CD4-positive, alpha-beta T cell treated with Interleukin-12 subunit alpha and Interleukin-12 subunit beta, for 1 hour (primary cell): ENCODE results near the gene P3H2.

Experiments
- DNase-seq: peaks from one replicate; pipeline ENCODE4 v3.0.0-alpha.2; 2020

P3H2 gene

GRCh38 chr3:190013943-190014924 is 106.5 kb downstream of the P3H2 start:
- no peak for DNase-seq

- no peak for DNase-seq
These were observed 107.9 kb downstream of the P3H2 start for GRCh38 chr3:190012784-190013183.

- DNase-seq = no peak
These were observed 108.3 kb downstream of the P3H2 start for GRCh38 chr3:190012314-190012782.

- no peak for DNase-seq
These were observed 110.2 kb downstream of the P3H2 start for GRCh38 chr3:190010486-190010885.

- no peak for DNase-seq
These were observed 111.1 kb downstream of the P3H2 start for GRCh38 chr3:190009614-190010013.

GRCh38 chr3:190008432-190008831 is 112.3 kb downstream of the P3H2 start:
- no peak for DNase-seq

- DNase-seq = no peak
These were observed 115.2 kb downstream of the P3H2 start for GRCh38 chr3:190005343-190006113.

- DNase-seq = no peak
These were observed 116.0 kb downstream of the P3H2 start for GRCh38 chr3:190004656-190005055.

GRCh38 chr3:190003681-190004123 is 117.0 kb downstream of the P3H2 start:
- no peak for DNase-seq

GRCh38 chr3:190003068-190003467 is 117.6 kb downstream of the P3H2 start:
- DNase-seq = no peak

- DNase-seq = no peak
These were observed 119.3 kb downstream of the P3H2 start for GRCh38 chr3:190001426-190001825.

GRCh38 chr3:190000861-190001196 is 119.9 kb downstream of the P3H2 start:
- no peak for DNase-seq

- no peak for DNase-seq
These were observed 120.4 kb downstream of the P3H2 start for GRCh38 chr3:190000187-190000860.

GRCh38 chr3:189999718-190000117 is 121.0 kb downstream of the P3H2 start:
- no peak for DNase-seq

- DNase-seq = no peak
These were observed 125.6 kb downstream of the P3H2 start for GRCh38 chr3:189995129-189995528.

- DNase-seq = no peak
These were observed 129.9 kb downstream of the P3H2 start for GRCh38 chr3:189990826-189991225.

GRCh38 chr3:189988854-189989253 is 131.8 kb downstream of the P3H2 start:
- DNase-seq = no peak

GRCh38 chr3:189988322-189988721 is 132.4 kb downstream of the P3H2 start:
- DNase-seq = no peak

GRCh38 chr3:189985948-189986347 is 134.7 kb downstream of the P3H2 start:
- DNase-seq = no peak

GRCh38 chr3:189983612-189984011 is 137.1 kb downstream of the P3H2 start:
- no peak for DNase-seq

GRCh38 chr3:189982321-189982945 is 138.3 kb downstream of the P3H2 start:
- DNase-seq = no peak

- DNase-seq = no peak
These were observed 139.0 kb downstream of the P3H2 start for GRCh38 chr3:189981668-189982067.

GRCh38 chr3:189978753-189979152 is 141.9 kb downstream of the P3H2 start:
- no peak for DNase-seq
